H9 (cell line): ENCODE results near the gene TST. TPM values are rescaled to one million over a fixed set of nuclear protein-coding genes. Genes with fewer than 3 reads are reported as not detected.

ENCODE experiments used
- DNase-seq: peaks from one replicate; pipeline ENCODE4 v3.0.0-alpha.2; 2017
- H2AFZ ChIP-seq: one replicate; pipeline ENCODE4 v1.6.1; 2013; ENCODE audit warnings: mild to moderate bottlenecking, low read length, control low read depth, moderate library complexity
- H2AK5ac ChIP-seq: 2 replicates; pipeline ENCODE4 v1.6.1; 2013; ENCODE audit warnings: low read length, control low read depth, mixed read lengths; ENCODE audit not compliant: insufficient read length
- H2BK120ac ChIP-seq: one replicate; pipeline ENCODE4 v1.6.1; 2013; ENCODE audit warnings: low read depth, mild to moderate bottlenecking, low read length, control low read depth, inconsistent platforms; ENCODE audit not compliant: poor library complexity, severe bottlenecking
- H2BK12ac ChIP-seq: 2 replicates; pipeline ENCODE4 v1.6.1; 2013; ENCODE audit warnings: low read length, control low read depth, mixed read lengths, low read depth; ENCODE audit not compliant: insufficient read length
- H2BK15ac ChIP-seq: 2 replicates; pipeline ENCODE4 v1.6.1; 2013; ENCODE audit warnings: low read depth, low read length, control low read depth
- H2BK20ac ChIP-seq: one replicate; pipeline ENCODE4 v1.6.1; 2013; ENCODE audit warnings: low read depth, mild to moderate bottlenecking, low read length, control low read depth, inconsistent platforms; ENCODE audit not compliant: poor library complexity, severe bottlenecking
- H2BK5ac ChIP-seq: 2 replicates; pipeline ENCODE4 v1.6.1; 2013; ENCODE audit warnings: low read length, control low read depth, mixed read lengths; ENCODE audit not compliant: insufficient read length
- H3K14ac ChIP-seq: 2 replicates; pipeline ENCODE4 v1.6.1; 2013; ENCODE audit warnings: low read length, control low read depth; ENCODE audit not compliant: insufficient read depth
- H3K18ac ChIP-seq: 2 replicates; pipeline ENCODE4 v1.6.1; 2013; ENCODE audit warnings: low read depth, mild to moderate bottlenecking, mixed read lengths, low read length, control low read depth; ENCODE audit not compliant: insufficient read length
- H3K23ac ChIP-seq: 2 replicates; pipeline ENCODE4 v1.6.1; 2013; ENCODE audit warnings: low read length, control low read depth, mixed read lengths, low read depth; ENCODE audit not compliant: insufficient read length
- H3K23me2 ChIP-seq: 2 replicates; pipeline ENCODE4 v1.6.1; 2013; ENCODE audit warnings: low read depth, mild to moderate bottlenecking, mixed read lengths, low read length, control low read depth; ENCODE audit not compliant: insufficient read length, poor library complexity, severe bottlenecking
- H3K27ac ChIP-seq: 2 replicates; pipeline ENCODE4 v1.5.1; 2013; ENCODE audit warnings: low read length, control low read depth, mixed read lengths, low read depth; ENCODE audit not compliant: insufficient read length
- H3K27me3 ChIP-seq: 2 replicates; pipeline ENCODE4 v1.6.1; 2013; ENCODE audit warnings: low read length, control low read depth, inconsistent platforms; ENCODE audit not compliant: insufficient read depth
- H3K4ac ChIP-seq: 2 replicates; pipeline ENCODE4 v1.6.1; 2013; ENCODE audit warnings: low read depth, mild to moderate bottlenecking, control low read depth, inconsistent platforms, low read length, moderate library complexity
- H3K4me1 ChIP-seq: 2 replicates; pipeline ENCODE4 v1.6.1; 2013; ENCODE audit warnings: low read length, control low read depth, inconsistent platforms; ENCODE audit not compliant: insufficient read depth
- H3K4me2 ChIP-seq: 2 replicates; pipeline ENCODE4 v1.6.1; 2013; ENCODE audit warnings: low read length, control low read depth, mixed read lengths; ENCODE audit not compliant: insufficient read length, insufficient read depth
- H3K56ac ChIP-seq: 2 replicates; pipeline ENCODE4 v1.6.1; 2013; ENCODE audit warnings: low read depth, mild to moderate bottlenecking, mixed read lengths, low read length, control low read depth; ENCODE audit not compliant: insufficient read length
- H3K79me1 ChIP-seq: 2 replicates; pipeline ENCODE4 v1.6.1; 2013; ENCODE audit warnings: low read depth, mild to moderate bottlenecking, moderate library complexity, low read length, control low read depth, inconsistent platforms; ENCODE audit not compliant: insufficient read depth, poor library complexity, severe bottlenecking
- H3K79me2 ChIP-seq: 2 replicates; pipeline ENCODE4 v1.6.1; 2013; ENCODE audit warnings: low read length, control low read depth, inconsistent platforms; ENCODE audit not compliant: insufficient read depth
- H3K9ac ChIP-seq: 2 replicates; pipeline ENCODE4 v1.6.1; 2013; ENCODE audit warnings: low read length, control low read depth, mixed read lengths; ENCODE audit not compliant: insufficient read length; ENCODE audit errors: extremely low read depth
- H3K9me3 ChIP-seq: one replicate; pipeline ENCODE4 v1.6.1; 2013; ENCODE audit warnings: low read depth, low read length, inconsistent platforms; ENCODE audit not compliant: control insufficient read depth
- H3T11ph ChIP-seq: one replicate; pipeline ENCODE4 v1.6.1; 2013; ENCODE audit warnings: mild to moderate bottlenecking, low read length, control low read depth, inconsistent platforms
- H4K20me1 ChIP-seq: one replicate; pipeline ENCODE4 v1.6.1; 2013; ENCODE audit not compliant: control insufficient read depth, insufficient read length, insufficient read depth
- H4K5ac ChIP-seq: 2 replicates; pipeline ENCODE4 v1.6.1; 2013; ENCODE audit warnings: low read depth, mild to moderate bottlenecking, mixed read lengths, low read length, control low read depth; ENCODE audit not compliant: insufficient read length
- H4K8ac ChIP-seq: replicated peaks from 2 replicates; pipeline ENCODE4 v1.6.1; 2013; ENCODE audit warnings: low read length, control low read depth, mixed read lengths, low read depth; ENCODE audit not compliant: insufficient read length
- H4K91ac ChIP-seq: 2 replicates; pipeline ENCODE4 v1.6.1; 2013; ENCODE audit warnings: low read depth, mild to moderate bottlenecking, moderate library complexity, mixed read lengths, low read length, control low read depth; ENCODE audit not compliant: insufficient read length
- H3K27ac Mint-ChIP-seq, 3 experiments: 2 replicates in 2 of 3; 3 replicates in 1 of 3; pipeline ENCODE4 v1.8.0; 2020 to 2021; ENCODE audit warnings: mixed read lengths in 3 of 3, mild to moderate bottlenecking in 1 of 3, moderate library complexity in 1 of 3
- H3K27me3 Mint-ChIP-seq: 2 replicates; pipeline ENCODE4 v1.8.0; 2021; ENCODE audit warnings: low read depth, mild to moderate bottlenecking, moderate library complexity, mixed read lengths
- H3K36me3 Mint-ChIP-seq, 3 experiments: 2 replicates in 2 of 3; 3 replicates in 1 of 3; pipeline ENCODE4 v1.8.0; 2020 to 2021; ENCODE audit warnings: low read depth in 3 of 3, mixed read lengths in 3 of 3; ENCODE audit not compliant: insufficient read depth in 1 of 3
- H3K4me1 Mint-ChIP-seq, 2 experiments: 2 replicates each; pipeline ENCODE4 v1.8.0; 2020; ENCODE audit warnings: mixed read lengths in 2 of 2
- H3K4me3 Mint-ChIP-seq, 2 experiments: 2 replicates in 1 of 2; 3 replicates in 1 of 2; pipeline ENCODE4 v1.8.0; 2020 to 2021; ENCODE audit warnings: mild to moderate bottlenecking in 2 of 2, mixed read lengths in 2 of 2, moderate library complexity in 1 of 2
- H3K9me3 Mint-ChIP-seq, 2 experiments: 2 replicates in 1 of 2; 3 replicates in 1 of 2; pipeline ENCODE4 v1.8.0; 2020; ENCODE audit warnings: mild to moderate bottlenecking in 2 of 2, mixed read lengths in 2 of 2, moderate library complexity in 1 of 2
- WGBS: extraction: QIAGEN DNeasy Blood & Tissue Kit; methylation state at CpG from one replicate; pipeline ENCODE4 v1.1.7; 2013; ENCODE audit warnings: missing lambda C conversion rate, low lambda C conversion rate, mixed read lengths; ENCODE audit not compliant: insufficient read length; ENCODE audit errors: extremely low coverage; 5-methylcytosine and 5-hydroxymethylcytosine counted together
- total RNA-seq: library from RNA; stranded (reverse); gene quantifications from 2 replicates; pipeline ENCODE4 v1.2.1, GENCODE V29; 2021
- TF ChIP-seq, protein P1 (sequence below): fragments of 200-600 bp; sonication (generic); conservative IDR thresholded peaks from 3 replicates; pipeline ENCODE4 v1.8.0; 2021; ENCODE audit warnings: antibody characterized with exemption, mild to moderate bottlenecking

The TST gene
- total RNA-seq, 1 experiment from 2014 or later = 31.9 TPM

GRCh38 chr22:37063431-37064420 lies 44.5 kb upstream of the TST start:
- no peak overlapping the region for H3K4me2 ChIP-seq
- DNase-seq = no peak
- no peak overlapping the region for H3K9ac ChIP-seq
- no peak overlapping the region for H3K27ac ChIP-seq
- Mint-ChIP-seq H3K27me3 (peaks cover 48% of the 10 kb centered on the region), H3K36me3 (peaks cover 2 to 15% (median 6%) of the 10 kb centered on the region in 3 experiments; a peak in 5 of 7 replicates), H3K27ac (no peak overlapping the region), H3K9me3 (no peaks in the 10 kb centered on the region; a peak in 1 of 5 replicates), H3K4me3 (peak overlapping the region in 1 of 2 experiments; percentile 55; a peak in 2 of 5 replicates), H3K4me1 (peaks cover 9 to 25% of the 10 kb centered on the region in 2 experiments)
- no peaks in the 10 kb centered on the region for H3K79me1 ChIP-seq
- H2BK120ac ChIP-seq = no peak overlapping the region
- H3K14ac ChIP-seq = no peak overlapping the region; the same call in 1 of the 2 replicates
- no peak overlapping the region for H2BK20ac ChIP-seq
- H3K18ac ChIP-seq = no peak overlapping the region
- peaks cover 7% of the 10 kb centered on the region for H3K27me3 ChIP-seq
- H2BK15ac ChIP-seq = no peak overlapping the region
- H3T11ph ChIP-seq = no peak overlapping the region
- no peak overlapping the region for H4K91ac ChIP-seq
- H4K8ac ChIP-seq = no peak overlapping the region
- WGBS = no CpG with 5 or more reads among the region's 28 CpGs
- H2BK12ac ChIP-seq = no peak overlapping the region
- no peaks in the 10 kb centered on the region for H3K79me2 ChIP-seq
- no peak overlapping the region for H4K5ac ChIP-seq
- H4K20me1 ChIP-seq = peaks cover 2% of the 10 kb centered on the region
- no peaks in the 10 kb centered on the region for H3K9me3 ChIP-seq
- H3K4ac ChIP-seq = no peak overlapping the region
- H3K4me1 ChIP-seq = no peaks in the 10 kb centered on the region; the same call in 1 of the 2 replicates
- H2BK5ac ChIP-seq = no peak overlapping the region
- H3K56ac ChIP-seq = no peak overlapping the region
- H3K23me2 ChIP-seq = no peaks in the 10 kb centered on the region
- H2AK5ac ChIP-seq = no peak overlapping the region
- no peak overlapping the region for H3K23ac ChIP-seq
- TF ChIP-seq, protein P1, sequence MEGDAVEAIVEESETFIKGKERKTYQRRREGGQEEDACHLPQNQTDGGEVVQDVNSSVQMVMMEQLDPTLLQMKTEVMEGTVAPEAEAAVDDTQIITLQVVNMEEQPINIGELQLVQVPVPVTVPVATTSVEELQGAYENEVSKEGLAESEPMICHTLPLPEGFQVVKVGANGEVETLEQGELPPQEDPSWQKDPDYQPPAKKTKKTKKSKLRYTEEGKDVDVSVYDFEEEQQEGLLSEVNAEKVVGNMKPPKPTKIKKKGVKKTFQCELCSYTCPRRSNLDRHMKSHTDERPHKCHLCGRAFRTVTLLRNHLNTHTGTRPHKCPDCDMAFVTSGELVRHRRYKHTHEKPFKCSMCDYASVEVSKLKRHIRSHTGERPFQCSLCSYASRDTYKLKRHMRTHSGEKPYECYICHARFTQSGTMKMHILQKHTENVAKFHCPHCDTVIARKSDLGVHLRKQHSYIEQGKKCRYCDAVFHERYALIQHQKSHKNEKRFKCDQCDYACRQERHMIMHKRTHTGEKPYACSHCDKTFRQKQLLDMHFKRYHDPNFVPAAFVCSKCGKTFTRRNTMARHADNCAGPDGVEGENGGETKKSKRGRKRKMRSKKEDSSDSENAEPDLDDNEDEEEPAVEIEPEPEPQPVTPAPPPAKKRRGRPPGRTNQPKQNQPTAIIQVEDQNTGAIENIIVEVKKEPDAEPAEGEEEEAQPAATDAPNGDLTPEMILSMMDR = no peak
- no peak overlapping the region for H2AFZ ChIP-seq
